Naive thymus-derived CD4-positive, alpha-beta T cell (primary cell): Measurements from ENCODE around the gene CCDC33. TPM values are rescaled to one million over a fixed set of nuclear protein-coding genes. Genes with fewer than 3 reads are reported as not detected.
A peak's percentile ranks its signal among the peaks of the same experiment; 100 is the strongest.

Experiments
- ATAC-seq: fragments of 150-1000 bp; cut with Tn5 transposase; 2 replicates; pipeline ENCODE4 v1.10.0; 2021; ENCODE audit warnings: mild to moderate bottlenecking, moderate library complexity
- CTCF ChIA-PET: fragments of 350-600 bp; sonication (Branson Sonifier 250); formaldehyde crosslinking; loops from one replicate; lab custom pipeline; 2021; ENCODE audit warnings: antibody characterized with exemption; lab: Charles Lee
- POLR2A ChIA-PET: fragments of 350-600 bp; sonication (Branson Sonifier 250); formaldehyde crosslinking; loops from one replicate; lab custom pipeline; 2021; ENCODE audit warnings: antibody characterized with exemption, inconsistent platforms; lab: Charles Lee
- DNase-seq, 9 donors: peaks; one replicate each; pipeline versions ENCODE4 v3.0.0 to v3.0.0-alpha.2; 2020 to 2022; ENCODE audit warnings: mixed read lengths in 1 of 9
- H3K27ac ChIP-seq: one replicate; pipeline ENCODE4 v1.7.0; 2013; ENCODE audit warnings: mild to moderate bottlenecking, low read depth, low read length, moderate library complexity
- H3K27me3 ChIP-seq, 2 donors: one replicate each; pipeline ENCODE4 v1.7.0; 2013; ENCODE audit warnings: low read length in 2 of 2, mild to moderate bottlenecking in 2 of 2, moderate library complexity in 2 of 2; ENCODE audit not compliant: control insufficient read depth in 2 of 2, insufficient read depth in 2 of 2
- H3K36me3 ChIP-seq, 3 experiments: 1 replicate in 2 of 3; 2 replicates in 1 of 3; pipeline ENCODE4 v1.7.0; 2013; ENCODE audit warnings: low read length in 3 of 3, mild to moderate bottlenecking in 3 of 3, moderate library complexity in 1 of 3; ENCODE audit not compliant: insufficient read depth in 3 of 3, control insufficient read depth in 2 of 3
- H3K4me1 ChIP-seq, 2 donors: one replicate each; pipeline ENCODE4 v1.7.0; 2013; ENCODE audit warnings: low read length in 2 of 2, mild to moderate bottlenecking in 2 of 2, moderate library complexity in 1 of 2; ENCODE audit not compliant: control insufficient read depth in 2 of 2, insufficient read depth in 2 of 2
- H3K4me3 ChIP-seq: 2 replicates; pipeline ENCODE4 v1.7.0; 2013; ENCODE audit warnings: mild to moderate bottlenecking, low read length
- H3K9me3 ChIP-seq, 3 experiments: 1 replicate in 2 of 3; 2 replicates in 1 of 3; pipeline ENCODE4 v1.7.0; 2013; ENCODE audit warnings: low read length in 3 of 3; ENCODE audit not compliant: control insufficient read depth in 2 of 3
- H3K27ac Mint-ChIP-seq, 9 donors: one replicate each; pipeline ENCODE4 v1.8.0; 2020 to 2022; ENCODE audit warnings: mixed read lengths in 9 of 9, mild to moderate bottlenecking in 8 of 9, moderate library complexity in 5 of 9, inconsistent platforms in 2 of 9
- H3K27me3 Mint-ChIP-seq, 5 donors: one replicate each; pipeline ENCODE4 v1.8.0; 2021 to 2022; ENCODE audit warnings: mixed read lengths in 5 of 5, mild to moderate bottlenecking in 1 of 5
- H3K36me3 Mint-ChIP-seq, 5 donors: one replicate each; pipeline ENCODE4 v1.8.0; 2020 to 2022; ENCODE audit warnings: mixed read lengths in 5 of 5, mild to moderate bottlenecking in 3 of 5, inconsistent platforms in 1 of 5
- H3K4me1 Mint-ChIP-seq, 7 donors: one replicate each; pipeline ENCODE4 v1.8.0; 2020 to 2022; ENCODE audit warnings: mixed read lengths in 7 of 7, mild to moderate bottlenecking in 3 of 7, inconsistent platforms in 1 of 7
- H3K4me3 Mint-ChIP-seq, 10 donors: one replicate each; pipeline ENCODE4 v1.8.0; 2020 to 2022; ENCODE audit warnings: mild to moderate bottlenecking in 10 of 10, mixed read lengths in 10 of 10, moderate library complexity in 6 of 10, inconsistent platforms in 2 of 10
- H3K9me3 Mint-ChIP-seq, 11 donors: one replicate each; pipeline ENCODE4 v1.8.0; 2020 to 2022; ENCODE audit warnings: mixed read lengths in 11 of 11, mild to moderate bottlenecking in 4 of 11, inconsistent platforms in 1 of 11, moderate library complexity in 1 of 11
- intact Hi-C, 2 donors: fragments of 100-400 bp; cut with micrococcal nuclease; formaldehyde crosslinking; loops; one replicate each; pipeline ENCODE4 v1.15.1; 2023
- polyA plus RNA-seq, 2 donors: library from polyadenylated mRNA; unstranded; fragments of 300-500 nt; fragmentation: Illumina TruSeq; gene quantifications; one replicate each; pipeline ENCODE4 v1.2.3, GENCODE V29; 2021
- total RNA-seq, 6 experiments: library from RNA in 5 of 6; stranded (reverse) in 5 of 6; gene quantifications; 1 replicate in 5 of 6; 2 replicates in 1 of 6; pipeline ENCODE4 v1.2.3 and lab custom pipeline; 2021 to 2026

Gene CCDC33
- total and polyA plus RNA-seq, 7 experiments from 2014 or later: not detected

- Mint-ChIP-seq H3K4me3 (peak overlapping the region in 7 of 10 donors; percentile 23 to 75 (median 59)), H3K36me3 (no peaks in the 10 kb centered on the region), H3K27me3 (no peaks in the 10 kb centered on the region), H3K27ac (peak overlapping the region in 8 of 9 donors; percentile 32 to 91 (median 68)), H3K9me3 (no peaks in the 10 kb centered on the region), H3K4me1 (peaks cover 13 to 32% (median 29%) of the 10 kb centered on the region in 7 donors)
- peaks cover 11 to 17% of the 10 kb centered on the region in 2 donors for H3K4me1 ChIP-seq
- ATAC-seq (peak; percentile 41), DNase-seq (peak in 6 of 9 donors; percentile 11 to 43 (median 31))
- H3K36me3 ChIP-seq: no peaks in the 10 kb centered on the region
- no peaks in the 10 kb centered on the region for H3K27me3 ChIP-seq
- no peaks in the 10 kb centered on the region for H3K9me3 ChIP-seq
- CTCF ChIA-PET: no interaction called here
- H3K27ac ChIP-seq: no peak overlapping the region
- POLR2A ChIA-PET: no interaction called here
- no peak overlapping the region for H3K4me3 ChIP-seq
- intact Hi-C loops: no loop called here
Observed at GRCh38 chr15:74314795-74315438, 78.8 kb downstream of the CCDC33 start.

- no peaks in the 10 kb centered on the region for H3K9me3 ChIP-seq
- POLR2A ChIA-PET: no interaction called here
- no peaks in the 10 kb centered on the region for H3K9me3 Mint-ChIP-seq
- H3K4me1 Mint-ChIP-seq: peaks cover 14 to 35% (median 32%) of the 10 kb centered on the region in 7 donors
- no peaks in the 10 kb centered on the region for H3K27me3 ChIP-seq
- CTCF ChIA-PET: no interaction called here
- no peak for DNase-seq
- H3K36me3 ChIP-seq: no peaks in the 10 kb centered on the region
- no peak overlapping the region for H3K27ac ChIP-seq
- H3K36me3 Mint-ChIP-seq: no peaks in the 10 kb centered on the region
- peak overlapping the region in 8 of 9 donors; percentile 32 to 91 (median 68) for H3K27ac Mint-ChIP-seq
- intact Hi-C loops: no loop called here
- H3K27me3 Mint-ChIP-seq: no peaks in the 10 kb centered on the region
- H3K4me1 ChIP-seq: peaks cover 11 to 20% of the 10 kb centered on the region in 2 donors
- no peak overlapping the region for H3K4me3 ChIP-seq
- peak overlapping the region in 9 of 10 donors; percentile 6 to 75 (median 59) for H3K4me3 Mint-ChIP-seq
- peak; percentile 17 for ATAC-seq
Observed at GRCh38 chr15:74315626-74316025, 79.5 kb downstream of the CCDC33 start.

- no peaks in the 10 kb centered on the region for H3K27me3 ChIP-seq
- Mint-ChIP-seq H3K36me3 (no peaks in the 10 kb centered on the region), H3K4me1 (peaks cover 15 to 35% (median 32%) of the 10 kb centered on the region in 7 donors), H3K4me3 (no peak overlapping the region), H3K9me3 (no peaks in the 10 kb centered on the region), H3K27me3 (no peaks in the 10 kb centered on the region), H3K27ac (peak overlapping the region in 3 of 9 donors; percentile 11 to 46 (median 32))
- no peak overlapping the region for H3K4me3 ChIP-seq
- intact Hi-C loops: no loop called here
- H3K36me3 ChIP-seq: no peaks in the 10 kb centered on the region
- H3K27ac ChIP-seq: no peak overlapping the region
- CTCF ChIA-PET: no interaction called here
- ATAC-seq (no peak), DNase-seq (no peak)
- peaks cover 11 to 20% of the 10 kb centered on the region in 2 donors for H3K4me1 ChIP-seq
- no peaks in the 10 kb centered on the region for H3K9me3 ChIP-seq
- POLR2A ChIA-PET: no interaction called here
Observed at GRCh38 chr15:74316141-74316540, 80.0 kb downstream of the CCDC33 start.

GRCh38 chr15:74317820-74318375 lies 81.8 kb downstream of the CCDC33 start:
- no peaks in the 10 kb centered on the region for H3K36me3 Mint-ChIP-seq
- intact Hi-C loops: no loop called here
- ChIA-PET POLR2A (no interaction called here), CTCF (interaction anchor here (1.0 kb wide), 1 partner anchor 191 kb away, joined by 3 read pairs; no protein-coding TSS in a partner anchor)
- no peaks in the 10 kb centered on the region for H3K9me3 Mint-ChIP-seq
- Histone ChIP-seq H3K27ac (no peak overlapping the region), H3K9me3 (no peaks in the 10 kb centered on the region), H3K27me3 (no peaks in the 10 kb centered on the region), H3K4me3 (no peak overlapping the region), H3K4me1 (peaks cover 11 to 20% of the 10 kb centered on the region in 2 donors), H3K36me3 (no peaks in the 10 kb centered on the region)
- H3K27me3 Mint-ChIP-seq: no peaks in the 10 kb centered on the region
- H3K27ac Mint-ChIP-seq: peak overlapping the region in 1 of 9 donors; percentile 24
- H3K4me3 Mint-ChIP-seq: peak overlapping the region in 1 of 10 donors; percentile 39
- DNase-seq (no peak), ATAC-seq (no peak)
- H3K4me1 Mint-ChIP-seq: peaks cover 15 to 35% (median 32%) of the 10 kb centered on the region in 7 donors

- Histone ChIP-seq H3K27me3 (no peaks in the 10 kb centered on the region), H3K4me1 (peaks cover 11 to 20% of the 10 kb centered on the region in 2 donors), H3K36me3 (no peaks in the 10 kb centered on the region), H3K27ac (no peak overlapping the region), H3K4me3 (no peak overlapping the region), H3K9me3 (no peaks in the 10 kb centered on the region)
- Mint-ChIP-seq H3K36me3 (no peaks in the 10 kb centered on the region), H3K27me3 (no peaks in the 10 kb centered on the region), H3K27ac (peak overlapping the region in 2 of 9 donors; percentile 58 to 65), H3K4me3 (no peak overlapping the region), H3K4me1 (peaks cover 15 to 35% (median 32%) of the 10 kb centered on the region in 7 donors), H3K9me3 (no peaks in the 10 kb centered on the region)
- ATAC-seq (no peak), DNase-seq (no peak)
- POLR2A ChIA-PET: no interaction called here
- intact Hi-C loops: no loop called here
- CTCF ChIA-PET: interaction anchor here (1.0 to 1.5 kb wide), 2 partner anchors 192 to 344 kb away, joined by 3 to 4 read pairs; no protein-coding TSS in a partner anchor
Observed at GRCh38 chr15:74318376-74319137, 82.4 kb downstream of the CCDC33 start.

- DNase-seq: no peak
- peaks cover 11 to 20% of the 10 kb centered on the region in 2 donors for H3K4me1 ChIP-seq
- no peaks in the 10 kb centered on the region for H3K27me3 ChIP-seq
- ChIA-PET POLR2A (no interaction called here), CTCF (interaction anchor here (1.0 to 1.5 kb wide), 3 partner anchors 192 to 346 kb away, joined by 3 to 10 read pairs (median 4); no protein-coding TSS in a partner anchor)
- no peak for ATAC-seq
- H3K9me3 Mint-ChIP-seq: no peaks in the 10 kb centered on the region
- peaks cover 13 to 33% (median 30%) of the 10 kb centered on the region in 7 donors for H3K4me1 Mint-ChIP-seq
- no peaks in the 10 kb centered on the region for H3K36me3 ChIP-seq
- H3K9me3 ChIP-seq: no peaks in the 10 kb centered on the region
- H3K27me3 Mint-ChIP-seq: no peaks in the 10 kb centered on the region
- intact Hi-C loops: no loop called here
- H3K27ac Mint-ChIP-seq: peak overlapping the region in 1 of 9 donors; percentile 65
- H3K4me3 Mint-ChIP-seq: no peak overlapping the region
- no peak overlapping the region for H3K4me3 ChIP-seq
- no peaks in the 10 kb centered on the region for H3K36me3 Mint-ChIP-seq
- no peak overlapping the region for H3K27ac ChIP-seq
Observed at GRCh38 chr15:74319138-74319460, 83.0 kb downstream of the CCDC33 start.
